Measurements from ENCODE around the gene MOB1B.
"Not testable (repeated sequence)": the region's sequence is repeated elsewhere in the genome, so short reads cannot be mapped to it uniquely, and the experiment has no call there.

Gene MOB1B

GRCh38 chr4:71029504-71029903 lies 127.3 kb downstream of the MOB1B start:
- H3K4me3 ChIP-seq (ENCODE audit: low read depth, low read length) = no peak overlapping the region
- DNase-seq (ENCODE audit: low read depth) = no peak
- no peak for TF ChIP-seq CTCF (IDR thresholded peaks at IDR 0.05; ENCODE audit: insufficient read depth, low read depth, low read length, missing control alignments)

GRCh38 chr4:71032106-71032505 lies 129.9 kb downstream of the MOB1B start:
- not testable (repeated sequence) for DNase-seq (ENCODE audit: low read depth); H3K4me3 ChIP-seq (ENCODE audit: low read depth, low read length)

All from GM12865 (cell line).